HG02981 (cell line): ENCODE data around the gene FOXA1.

Source experiments
- ATAC-seq: cut with Tn5 transposase; IDR thresholded peaks from one replicate; pipeline ENCODE4 v1.9.1; 2021; ENCODE audit warnings: mild to moderate bottlenecking, moderate library complexity; ENCODE audit not compliant: unreplicated experiment

The FOXA1 gene

DNA sequence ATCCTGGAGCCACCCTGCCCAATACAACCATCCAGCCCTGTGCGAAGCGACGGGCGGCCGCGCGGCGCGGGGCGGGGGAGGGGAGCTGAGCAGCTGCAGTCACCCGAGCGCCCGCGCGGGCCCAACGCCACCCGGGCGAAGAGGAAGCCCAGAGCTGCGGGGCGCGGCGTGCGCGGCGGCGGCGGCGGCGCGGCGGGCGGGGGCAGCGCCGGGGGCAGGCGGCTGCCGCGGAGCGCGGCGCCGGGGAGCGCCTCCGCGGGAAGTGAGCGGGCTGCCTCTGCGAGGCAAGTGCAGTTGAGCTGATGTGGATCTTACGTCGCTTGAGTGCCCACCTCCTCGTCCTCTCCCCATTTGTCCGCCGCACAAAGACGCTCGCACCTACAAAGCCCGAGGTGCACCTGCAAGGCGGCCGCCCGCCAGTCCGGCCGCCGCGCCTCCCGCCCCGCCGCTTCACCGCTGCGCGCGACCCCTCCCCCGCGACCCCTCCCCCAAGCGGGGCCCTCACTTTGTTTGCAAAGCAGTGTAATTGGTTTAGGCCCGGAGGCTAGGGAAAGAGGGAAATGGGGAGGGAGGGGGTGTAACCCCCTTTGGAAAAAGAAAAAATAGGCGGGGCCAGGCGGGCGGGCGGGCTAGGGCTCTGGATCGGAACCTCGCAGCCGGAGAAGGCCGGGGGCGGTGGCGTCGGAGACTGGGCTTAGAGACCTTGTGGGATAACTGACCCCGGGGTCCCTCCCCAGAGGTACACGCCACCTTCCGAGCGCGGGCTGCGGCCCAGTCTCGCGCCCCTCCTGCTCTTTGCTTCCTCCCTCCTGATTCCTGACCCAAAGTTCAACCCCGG, at the start of gene FOXA1, which contains the start of gene TTC6:
Gene FOXA1, minus strand, starts transcription at position 279 of the 838 bp plus-strand sequence. Its CDS starts 277 bp downstream, at position 2.
Gene TTC6, plus strand, starts transcription at position 659 of the 838 bp plus-strand sequence. CDS start 26,436 bp downstream, outside the sequence.
- no peak for ATAC-seq

GRCh38 chr14:37643701-37644100, 48.7 kb upstream of the FOXA1 start:
- ATAC-seq = no peak

GRCh38 chr14:37642125-37642524, 47.1 kb upstream of the FOXA1 start:
- no peak for ATAC-seq

DNA sequence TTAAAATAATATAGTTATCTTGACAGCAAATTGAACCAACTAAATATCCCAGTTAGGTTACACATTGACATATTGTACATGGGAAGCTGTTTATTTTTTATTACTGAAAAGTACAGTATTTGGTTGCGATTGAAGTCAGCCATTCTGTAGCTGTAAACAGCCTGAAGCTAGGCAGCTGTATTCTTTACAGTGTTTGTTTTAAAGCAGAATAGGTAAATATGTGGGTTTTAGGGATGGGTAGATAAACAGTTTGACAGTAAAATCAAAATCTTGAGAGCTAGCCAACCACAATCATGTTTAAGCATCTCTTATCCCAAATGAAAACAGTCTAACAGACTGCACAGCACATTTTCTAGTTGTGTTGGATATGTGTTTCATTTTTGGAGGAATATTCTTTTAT, 46.1 kb upstream of the FOXA1 start:
- ATAC-seq = no peak

- ATAC-seq = no peak
Measured at GRCh38 chr14:37638599-37638998, 43.5 kb upstream of the FOXA1 start.

DNA sequence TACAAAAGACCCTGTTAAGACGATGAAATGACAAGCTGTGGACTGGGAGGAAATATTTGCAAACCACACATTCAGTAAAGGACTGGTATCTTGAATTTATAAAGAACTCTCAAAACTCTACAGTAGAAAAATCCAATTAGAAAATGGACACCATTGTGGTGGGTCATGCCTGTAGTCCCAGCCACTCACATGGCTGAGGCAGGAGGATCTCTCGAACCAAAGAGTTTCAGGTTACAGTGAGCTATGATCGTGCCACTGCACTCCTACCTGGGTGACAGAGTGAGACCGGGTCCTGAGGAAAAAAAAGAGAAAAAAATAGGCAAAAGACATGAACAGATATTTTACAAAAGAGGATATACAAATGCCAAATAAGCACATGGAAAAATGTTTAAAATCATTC, 42.3 kb upstream of the FOXA1 start:
- ATAC-seq = no peak

DNA sequence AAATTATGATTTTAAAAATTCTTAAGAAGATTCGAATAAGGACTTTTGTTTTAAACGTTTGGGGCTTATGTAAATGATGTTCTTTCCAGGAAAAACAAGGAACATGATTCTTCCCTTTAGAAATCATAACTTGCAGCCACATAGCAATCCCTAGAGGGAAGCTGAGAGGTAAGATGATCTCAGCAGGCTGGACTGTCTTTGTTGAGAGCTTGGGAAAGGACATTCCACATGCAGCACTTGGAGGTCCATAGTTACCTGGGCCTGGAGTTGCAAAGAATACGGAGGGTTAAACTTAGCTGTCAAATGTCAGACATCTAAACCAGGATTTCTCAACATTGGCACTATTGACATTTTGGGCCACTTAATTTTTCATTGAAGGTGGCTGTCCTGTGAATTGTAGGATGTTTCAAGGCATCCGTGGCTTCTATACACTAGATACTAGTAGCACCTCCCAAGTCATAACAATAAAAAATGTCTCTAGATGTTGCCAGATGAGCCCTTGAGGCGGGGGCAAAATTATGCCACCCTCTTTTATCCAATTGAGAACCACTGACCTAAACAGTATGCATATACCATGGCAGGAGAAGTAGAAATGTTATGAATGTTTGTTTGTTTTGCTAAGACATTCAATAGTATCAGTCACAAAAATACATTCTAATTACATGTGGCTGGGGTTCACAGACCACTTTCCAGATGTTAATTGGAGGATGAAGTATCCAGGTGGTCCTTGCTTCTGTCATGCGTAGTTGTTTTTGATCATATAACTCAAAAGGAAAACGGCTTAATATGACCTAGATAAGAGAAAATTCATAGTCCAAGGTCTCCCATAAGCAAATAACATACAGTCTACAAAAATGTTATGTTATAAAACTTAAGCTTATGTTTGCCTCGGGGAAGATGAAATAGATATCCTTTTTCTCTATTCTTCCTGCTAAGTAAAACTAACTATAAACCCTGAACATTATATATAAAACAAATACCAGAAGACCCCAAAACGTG, 30.8 kb upstream of the FOXA1 start:
- ATAC-seq = no peak

DNA sequence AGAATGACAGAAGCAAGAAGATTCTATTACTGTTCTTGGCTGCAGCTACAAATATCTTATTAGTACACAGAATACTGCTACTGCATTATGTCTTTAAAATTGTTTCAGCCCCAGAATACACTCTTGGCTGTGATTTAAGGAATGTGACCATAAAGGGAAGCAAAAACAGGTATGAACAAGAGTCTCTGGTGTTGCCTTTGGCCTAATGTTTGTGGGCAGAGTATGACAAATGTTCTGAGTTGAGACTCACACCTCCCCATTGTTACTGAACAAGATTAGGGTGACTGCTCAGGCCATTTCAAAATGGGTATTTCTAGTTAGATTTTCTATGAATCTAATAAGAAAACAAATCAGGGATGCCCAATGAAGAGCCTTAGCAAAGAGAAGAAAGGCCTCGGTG, 28.9 kb upstream of the FOXA1 start:
- no peak for ATAC-seq

DNA sequence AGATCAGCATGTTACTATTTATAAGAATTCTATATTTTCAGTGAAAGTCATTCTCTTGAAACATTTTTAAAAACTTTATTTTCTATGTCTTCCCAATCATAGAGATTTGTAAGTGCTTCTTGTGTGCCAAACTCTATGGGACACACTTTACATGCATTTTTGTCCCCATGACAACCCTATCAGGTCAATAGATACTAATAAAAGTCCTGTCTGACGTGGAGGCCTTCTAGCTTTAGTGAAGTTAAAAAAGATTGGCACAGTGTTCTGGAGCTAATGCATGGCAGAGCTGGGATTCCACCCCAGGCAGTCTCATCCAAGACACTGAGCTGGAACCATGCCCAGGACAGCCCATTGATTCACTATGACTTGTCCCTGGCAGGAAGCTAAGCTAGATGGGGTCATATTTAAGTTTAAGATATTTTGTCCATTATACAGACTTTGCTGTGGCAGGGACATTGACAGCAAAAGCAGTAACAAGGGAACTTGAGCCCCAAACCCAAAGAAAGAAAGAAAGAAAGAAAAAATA, 28.4 kb upstream of the FOXA1 start:
- no peak for ATAC-seq

GRCh38 chr14:37622231-37622923, 27.3 kb upstream of the FOXA1 start:
- no peak for ATAC-seq

DNA sequence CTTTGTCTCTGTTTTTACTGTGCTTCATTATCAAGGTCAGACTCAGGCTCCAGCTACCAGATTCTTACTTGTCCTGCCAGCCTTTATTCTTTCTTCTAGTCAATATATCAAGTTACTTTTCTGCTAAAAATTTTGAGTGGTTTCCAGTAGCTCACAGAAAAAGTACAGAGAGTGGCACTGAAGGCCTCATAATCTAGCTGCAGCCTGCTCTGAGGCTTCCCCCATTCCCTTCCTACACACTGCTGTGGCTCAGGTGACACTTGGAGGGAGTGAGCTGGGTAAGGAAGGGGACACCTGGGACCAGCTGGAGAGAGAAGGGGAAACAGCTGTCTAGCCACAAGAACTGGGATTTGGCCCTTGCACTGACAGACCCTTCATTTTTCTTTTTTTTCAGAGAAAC, 25.8 kb upstream of the FOXA1 start:
- no peak for ATAC-seq

GRCh38 chr14:37618498-37619028, 23.5 kb upstream of the FOXA1 start:
- no peak for ATAC-seq

- ATAC-seq = no peak
Measured at GRCh38 chr14:37617864-37618365, 22.9 kb upstream of the FOXA1 start.

DNA sequence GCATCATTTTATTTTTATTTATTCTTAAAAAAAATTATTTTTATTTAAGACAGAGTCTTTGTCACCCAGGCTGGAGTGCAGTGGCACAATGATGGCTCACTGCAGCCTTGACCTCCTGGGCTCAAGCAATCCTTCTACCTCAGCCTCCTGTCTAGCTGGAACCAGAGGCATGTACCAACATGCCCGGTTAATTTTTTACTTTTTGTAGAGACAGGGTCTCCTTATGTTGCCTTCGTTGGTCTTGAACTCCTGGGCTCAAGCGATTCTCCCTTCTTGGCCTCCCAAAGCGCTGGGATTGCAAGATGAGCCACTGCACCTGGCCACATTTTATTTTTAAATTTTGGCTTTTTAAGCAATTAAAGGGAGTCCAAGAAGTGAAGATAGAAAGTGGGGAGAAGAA, 21.8 kb upstream of the FOXA1 start:
- ATAC-seq = no peak

GRCh38 chr14:37615582-37616289, 20.7 kb upstream of the FOXA1 start:
- no peak for ATAC-seq

- ATAC-seq = no peak
Measured at GRCh38 chr14:37610945-37611523, 16.0 kb upstream of the FOXA1 start.

GRCh38 chr14:37608649-37609048, 13.6 kb upstream of the FOXA1 start:
- no peak for ATAC-seq

DNA sequence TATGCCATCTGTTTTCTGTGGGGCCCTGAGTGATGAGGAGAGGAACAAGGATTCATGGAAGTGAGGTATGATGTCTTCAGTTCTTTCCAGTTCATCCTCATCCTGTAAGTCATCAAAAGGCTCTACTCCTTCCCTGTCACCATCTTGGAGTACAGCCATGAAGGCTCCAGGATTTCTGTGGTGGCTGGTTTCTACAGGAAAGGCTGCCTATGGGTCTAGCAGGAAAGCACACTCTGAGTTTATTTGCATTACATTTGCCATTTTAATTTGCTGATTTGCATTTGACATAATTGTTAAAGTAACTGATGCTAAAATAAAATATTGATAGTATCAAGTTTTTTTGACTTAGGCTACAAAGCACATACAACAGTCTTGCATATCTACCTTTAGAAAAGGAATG, 11.6 kb upstream of the FOXA1 start:
- ATAC-seq = no peak

DNA sequence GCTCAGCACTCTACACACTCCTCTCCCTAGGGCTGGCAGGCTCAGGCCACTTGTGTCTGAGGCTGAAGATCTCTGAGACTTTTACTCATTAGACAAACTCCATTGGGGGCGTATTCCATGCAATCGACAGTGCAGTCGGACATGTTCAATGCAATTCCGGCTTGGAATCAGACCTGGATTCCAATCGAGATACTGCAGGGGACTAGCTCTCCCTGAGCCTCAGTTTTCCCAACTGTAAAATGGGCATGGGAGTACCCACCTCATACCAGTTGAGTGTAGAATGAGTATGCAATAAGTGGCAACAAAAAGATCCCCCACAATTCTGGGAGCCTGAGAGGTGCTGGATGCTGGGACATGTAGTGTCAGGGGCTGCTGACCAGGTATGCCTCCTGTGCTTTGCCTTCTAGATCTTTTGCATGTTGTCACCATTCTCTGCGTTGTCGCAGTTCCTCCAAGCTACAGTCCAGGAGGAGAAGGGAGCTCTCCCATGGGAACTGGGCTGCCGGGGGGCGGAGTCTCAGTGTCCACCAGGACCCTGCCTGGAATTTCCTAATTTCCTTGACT, 8.7 kb upstream of the FOXA1 start:
- no peak for ATAC-seq
